Neural cell (in vitro differentiated cells): ENCODE measurements around the gene DLG4. TPM values are rescaled to one million over a fixed set of nuclear protein-coding genes. Genes with fewer than 3 reads are reported as not detected.

Experiments used
- H2AFZ ChIP-seq: fragments of 200-600, 300-800 bp; sonication (generic), shearing (Covaris generic); 2 replicates; pipeline ENCODE4 v1.6.0; 2014; ENCODE audit warnings: low read depth, mild to moderate bottlenecking, antibody characterized with exemption, low read length, moderate library complexity
- H3F3A ChIP-seq: fragments of 200-600 bp; shearing (Covaris generic); 2 replicates; pipeline ENCODE4 v1.6.1; 2016; ENCODE audit warnings: mild to moderate bottlenecking, moderate library complexity, mixed read lengths, antibody characterized with exemption, low read length; ENCODE audit not compliant: insufficient read depth, poor library complexity, severe bottlenecking
- H3K27ac ChIP-seq: fragments of 200-600, 300-800 bp; sonication (generic), shearing (Covaris generic); 2 replicates; pipeline ENCODE4 v1.5.1; 2014; ENCODE audit warnings: mild to moderate bottlenecking, low read length, moderate library complexity
- H3K27me3 ChIP-seq: fragments of 300-800, 200-600 bp; sonication (generic), shearing (Covaris generic); 2 replicates; pipeline ENCODE4 v1.6.0; 2014; ENCODE audit warnings: mild to moderate bottlenecking, low read depth, low read length, moderate library complexity; ENCODE audit not compliant: insufficient read depth
- H3K36me3 ChIP-seq: fragments of 300-800, 200-600 bp; sonication (generic), shearing (Covaris generic); 2 replicates; pipeline ENCODE4 v1.5.1; 2014; ENCODE audit warnings: mild to moderate bottlenecking, antibody characterized with exemption, low read length, moderate library complexity; ENCODE audit not compliant: insufficient read depth
- H3K4me2 ChIP-seq: fragments of 300-800, 200-600 bp; sonication (generic), shearing (Covaris generic); 2 replicates; pipeline ENCODE4 v1.6.0; 2014; ENCODE audit warnings: mild to moderate bottlenecking, low read length
- H3K4me3 ChIP-seq: fragments of 300-800, 200-600 bp; sonication (generic), shearing (Covaris generic); 2 replicates; pipeline ENCODE4 v1.5.1; 2014; ENCODE audit warnings: mild to moderate bottlenecking, low read length, moderate library complexity
- H3K79me2 ChIP-seq: fragments of 200-600 bp; shearing (Covaris generic); replicated peaks from 2 replicates; pipeline ENCODE4 v1.6.0; 2014; ENCODE audit warnings: mild to moderate bottlenecking, low read length, moderate library complexity; ENCODE audit not compliant: insufficient read depth
- H3K9ac ChIP-seq: fragments of 300-800, 200-600 bp; sonication (generic), shearing (Covaris generic); 2 replicates; pipeline ENCODE4 v1.6.1; 2016; ENCODE audit warnings: mild to moderate bottlenecking, low read length, mixed read lengths
- H3K9me2 ChIP-seq: fragments of 200-600 bp; shearing (Covaris generic); 2 replicates; pipeline ENCODE4 v1.6.1; 2016; ENCODE audit warnings: mild to moderate bottlenecking, low read length, mixed read lengths; ENCODE audit not compliant: insufficient read depth
- H3K9me3 ChIP-seq: fragments of 200-600, 300-800 bp; sonication (generic), shearing (Covaris generic); 2 replicates; pipeline ENCODE4 v1.6.1; 2016; ENCODE audit warnings: mild to moderate bottlenecking, mixed run types, low read length, moderate library complexity, mixed read lengths
- H4K20me1 ChIP-seq: fragments of 200-600 bp; shearing (Covaris generic); 2 replicates; pipeline ENCODE4 v1.6.1; 2016; ENCODE audit warnings: mild to moderate bottlenecking, mixed run types; ENCODE audit not compliant: insufficient read depth
- CTCF ChIP-seq: fragments of 450-650 bp; IDR thresholded peaks from 2 replicates; pipeline ENCODE4 v1.5.1; 2014; ENCODE audit warnings: antibody characterized with exemption, mild to moderate bottlenecking, moderate library complexity; ENCODE audit not compliant: poor library complexity, severe bottlenecking
- EP300 ChIP-seq: fragments of 450-650 bp; conservative IDR thresholded peaks from 2 replicates; pipeline ENCODE4 v1.6.1; 2014; ENCODE audit warnings: antibody characterized with exemption, mild to moderate bottlenecking, moderate library complexity; ENCODE audit not compliant: poor library complexity, severe bottlenecking
- EZH2 ChIP-seq: fragments of 200-600, 300-800 bp; shearing (Covaris generic), sonication (generic); IDR thresholded peaks from 2 replicates; pipeline ENCODE4 v1.6.1; 2014; ENCODE audit warnings: antibody characterized with exemption, low read length, borderline replicate concordance, mild to moderate bottlenecking; ENCODE audit not compliant: insufficient read depth, poor library complexity, severe bottlenecking
- MXI1 ChIP-seq: fragments of 450-650 bp; conservative IDR thresholded peaks from 2 replicates; pipeline ENCODE4 v1.6.1; 2014; ENCODE audit warnings: antibody characterized with exemption, mild to moderate bottlenecking; ENCODE audit not compliant: poor library complexity, severe bottlenecking
- POLR2AphosphoS5 ChIP-seq: IDR thresholded peaks from 2 replicates; pipeline ENCODE4 v1.6.1; 2012
- RAD21 ChIP-seq: fragments of 450-650 bp; conservative IDR thresholded peaks from 2 replicates; pipeline ENCODE4 v1.6.1; 2014; ENCODE audit warnings: antibody characterized with exemption, mild to moderate bottlenecking, moderate library complexity
- REST ChIP-seq: IDR thresholded peaks from 2 replicates; pipeline ENCODE4 v1.6.1; 2012; ENCODE audit warnings: borderline replicate concordance
- SMC3 ChIP-seq: fragments of 450-650 bp; conservative IDR thresholded peaks from 2 replicates; pipeline ENCODE4 v1.6.1; 2014; ENCODE audit warnings: antibody characterized with exemption, mild to moderate bottlenecking, moderate library complexity; ENCODE audit not compliant: poor library complexity
- TAF1 ChIP-seq: IDR thresholded peaks from 2 replicates; pipeline ENCODE4 v1.6.1; 2012; ENCODE audit warnings: low read depth
- polyA plus RNA-seq: library from polyadenylated mRNA; depleted of rRNA; stranded (reverse); fragments of >200 nt; gene quantifications from 2 replicates; pipeline ENCODE4 v1.2.3, GENCODE V29; 2014

Gene DLG4
- polyA plus RNA-seq, 1 donor from 2014 or later: 126 TPM

- H4K20me1 ChIP-seq: no peaks in the 10 kb centered on the region
- no peaks in the 10 kb centered on the region for H3K9me3 ChIP-seq
- no peaks in the 10 kb centered on the region for H3K9me2 ChIP-seq
- TF ChIP-seq TAF1 (no peak), CTCF (no peak), POLR2AphosphoS5 (no peak), REST (no peak), SMC3 (no peak), EP300 (no peak), EZH2 (no peak), MXI1 (no peak), RAD21 (no peak)
- no peaks in the 10 kb centered on the region for H3K36me3 ChIP-seq
- no peak overlapping the region for H3K27ac ChIP-seq
- H3K4me2 ChIP-seq: no peak overlapping the region
- H3K9ac ChIP-seq: no peak overlapping the region
- H2AFZ ChIP-seq: no peak overlapping the region
- peaks cover 3% of the 10 kb centered on the region for H3K79me2 ChIP-seq
- no peaks in the 10 kb centered on the region for H3K27me3 ChIP-seq
- H3F3A ChIP-seq: no peaks in the 10 kb centered on the region
- H3K4me3 ChIP-seq: no peak overlapping the region
Observed at GRCh38 chr17:7224110-7224509, 4.5 kb upstream of the DLG4 start.

GRCh38 chr17:7223375-7223774 is 3.7 kb upstream of the DLG4 start:
- no peaks in the 10 kb centered on the region for H3K36me3 ChIP-seq
- H3K27me3 ChIP-seq: no peaks in the 10 kb centered on the region
- H3F3A ChIP-seq: no peaks in the 10 kb centered on the region
- no peaks in the 10 kb centered on the region for H4K20me1 ChIP-seq
- H3K4me3 ChIP-seq: no peak overlapping the region
- peaks cover 10% of the 10 kb centered on the region for H3K79me2 ChIP-seq
- H3K9me2 ChIP-seq: no peaks in the 10 kb centered on the region
- no peak overlapping the region for H2AFZ ChIP-seq
- no peak overlapping the region for H3K9ac ChIP-seq
- H3K4me2 ChIP-seq: no peak overlapping the region
- no peak overlapping the region for H3K27ac ChIP-seq
- TF ChIP-seq TAF1 (no peak), POLR2AphosphoS5 (no peak), RAD21 (no peak), CTCF (no peak), EZH2 (no peak), REST (no peak), MXI1 (no peak)
- no peaks in the 10 kb centered on the region for H3K9me3 ChIP-seq
